ENCODE results near the gene ADGRE1. TPM values are rescaled to one million over a fixed set of nuclear protein-coding genes. Genes with fewer than 3 reads are reported as not detected.

The ADGRE1 gene
- total and polyA plus RNA-seq, 4 donors: 0.39 to 16.2 (median 1.8) TPM

- H3K4me1 ChIP-seq (ENCODE audit: control insufficient read depth in 4 of 4, insufficient read depth in 4 of 4, low read length in 3 of 4): no peaks in the 10 kb centered on the region
- H3K36me3 ChIP-seq (ENCODE audit: control insufficient read depth in 4 of 4, insufficient read depth in 3 of 4, low read depth in 1 of 4, low read length in 3 of 4): no peaks in the 10 kb centered on the region
- no peak overlapping the region for H3K9ac ChIP-seq (ENCODE audit: low read depth in 1 of 2, low read length in 2 of 2)
- H3K4me3 ChIP-seq (ENCODE audit: low read depth in 1 of 3, low read length in 3 of 3): no peak overlapping the region
- no peaks in the 10 kb centered on the region for H3K27me3 ChIP-seq (ENCODE audit: control insufficient read depth in 4 of 4, insufficient read depth in 4 of 4, low read length in 3 of 4)
- H3K27ac ChIP-seq (ENCODE audit: low read depth in 1 of 2, low read length in 2 of 2): no peak overlapping the region
- TF ChIP-seq HNF4G (IDR thresholded peaks at IDR 0.05): no peak
- TF ChIP-seq TAF1 (conservative IDR thresholded peaks at IDR 0.05): no peak
- 82% methylated on average over 2 of the region's 2 CpGs for WGBS
- no peaks in the 10 kb centered on the region for H3K9me3 ChIP-seq (ENCODE audit: control insufficient read depth in 4 of 4, low read length in 3 of 4)
- no peak for DNase-seq (ENCODE audit: low spot score)
These were observed 82.1 kb downstream of the ADGRE1 start for GRCh38 chr19:6969490-6969889.

DNA sequence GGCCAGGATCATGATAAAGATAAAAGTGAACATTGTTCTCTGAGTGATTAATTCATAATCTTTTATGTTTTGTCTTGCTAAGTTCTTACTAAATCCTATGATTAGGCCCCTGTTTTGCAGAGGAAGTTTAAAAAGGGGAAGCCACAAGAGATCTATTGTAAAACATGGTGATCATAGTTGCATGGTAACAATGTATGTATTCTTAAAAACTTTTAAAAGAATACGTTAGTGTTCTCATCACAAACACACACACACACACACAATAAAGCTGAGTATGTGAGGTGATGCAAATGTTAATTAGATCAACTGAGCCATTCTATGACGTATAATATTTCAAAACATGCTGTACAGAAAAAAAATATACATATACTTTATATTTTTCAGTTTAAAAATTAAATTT is 82.6 kb downstream of the ADGRE1 start:
- Histone ChIP-seq H3K27me3 (ENCODE audit: control insufficient read depth in 4 of 4, insufficient read depth in 4 of 4, low read length in 3 of 4) (no peaks in the 10 kb centered on the region), H3K27ac (ENCODE audit: low read depth in 1 of 2, low read length in 2 of 2) (no peak overlapping the region), H3K4me3 (ENCODE audit: low read depth in 1 of 3, low read length in 3 of 3) (no peak overlapping the region), H3K36me3 (ENCODE audit: control insufficient read depth in 4 of 4, insufficient read depth in 3 of 4, low read depth in 1 of 4, low read length in 3 of 4) (no peaks in the 10 kb centered on the region), H3K4me1 (ENCODE audit: control insufficient read depth in 4 of 4, insufficient read depth in 4 of 4, low read length in 3 of 4) (no peaks in the 10 kb centered on the region), H3K9ac (ENCODE audit: low read depth in 1 of 2, low read length in 2 of 2) (no peak overlapping the region), H3K9me3 (ENCODE audit: control insufficient read depth in 4 of 4, low read length in 3 of 4) (no peaks in the 10 kb centered on the region)
- no peak for TF ChIP-seq JUND (IDR thresholded peaks at IDR 0.05)
- no peak for TF ChIP-seq ZBTB33 (IDR thresholded peaks at IDR 0.05)
- TF ChIP-seq ATF3 (IDR thresholded peaks at IDR 0.05): no peak
- TF ChIP-seq, protein P1, sequence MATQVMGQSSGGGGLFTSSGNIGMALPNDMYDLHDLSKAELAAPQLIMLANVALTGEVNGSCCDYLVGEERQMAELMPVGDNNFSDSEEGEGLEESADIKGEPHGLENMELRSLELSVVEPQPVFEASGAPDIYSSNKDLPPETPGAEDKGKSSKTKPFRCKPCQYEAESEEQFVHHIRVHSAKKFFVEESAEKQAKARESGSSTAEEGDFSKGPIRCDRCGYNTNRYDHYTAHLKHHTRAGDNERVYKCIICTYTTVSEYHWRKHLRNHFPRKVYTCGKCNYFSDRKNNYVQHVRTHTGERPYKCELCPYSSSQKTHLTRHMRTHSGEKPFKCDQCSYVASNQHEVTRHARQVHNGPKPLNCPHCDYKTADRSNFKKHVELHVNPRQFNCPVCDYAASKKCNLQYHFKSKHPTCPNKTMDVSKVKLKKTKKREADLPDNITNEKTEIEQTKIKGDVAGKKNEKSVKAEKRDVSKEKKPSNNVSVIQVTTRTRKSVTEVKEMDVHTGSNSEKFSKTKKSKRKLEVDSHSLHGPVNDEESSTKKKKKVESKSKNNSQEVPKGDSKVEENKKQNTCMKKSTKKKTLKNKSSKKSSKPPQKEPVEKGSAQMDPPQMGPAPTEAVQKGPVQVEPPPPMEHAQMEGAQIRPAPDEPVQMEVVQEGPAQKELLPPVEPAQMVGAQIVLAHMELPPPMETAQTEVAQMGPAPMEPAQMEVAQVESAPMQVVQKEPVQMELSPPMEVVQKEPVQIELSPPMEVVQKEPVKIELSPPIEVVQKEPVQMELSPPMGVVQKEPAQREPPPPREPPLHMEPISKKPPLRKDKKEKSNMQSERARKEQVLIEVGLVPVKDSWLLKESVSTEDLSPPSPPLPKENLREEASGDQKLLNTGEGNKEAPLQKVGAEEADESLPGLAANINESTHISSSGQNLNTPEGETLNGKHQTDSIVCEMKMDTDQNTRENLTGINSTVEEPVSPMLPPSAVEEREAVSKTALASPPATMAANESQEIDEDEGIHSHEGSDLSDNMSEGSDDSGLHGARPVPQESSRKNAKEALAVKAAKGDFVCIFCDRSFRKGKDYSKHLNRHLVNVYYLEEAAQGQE (IDR thresholded peaks at IDR 0.05): no peak
- 58% methylated on average over 2 of the region's 2 CpGs for WGBS
- DNase-seq (ENCODE audit: low spot score): no peak

GRCh38 chr19:6970443-6970842 is 83.1 kb downstream of the ADGRE1 start:
- Histone ChIP-seq H3K4me3 (ENCODE audit: low read depth in 1 of 3, low read length in 3 of 3) (no peak overlapping the region), H3K36me3 (ENCODE audit: control insufficient read depth in 4 of 4, insufficient read depth in 3 of 4, low read depth in 1 of 4, low read length in 3 of 4) (no peaks in the 10 kb centered on the region), H3K9ac (ENCODE audit: low read depth in 1 of 2, low read length in 2 of 2) (no peak overlapping the region), H3K27ac (ENCODE audit: low read depth in 1 of 2, low read length in 2 of 2) (no peak overlapping the region), H3K9me3 (ENCODE audit: control insufficient read depth in 4 of 4, low read length in 3 of 4) (no peaks in the 10 kb centered on the region), H3K27me3 (ENCODE audit: control insufficient read depth in 4 of 4, insufficient read depth in 4 of 4, low read length in 3 of 4) (no peaks in the 10 kb centered on the region), H3K4me1 (ENCODE audit: control insufficient read depth in 4 of 4, insufficient read depth in 4 of 4, low read length in 3 of 4) (no peaks in the 10 kb centered on the region)
- DNase-seq (ENCODE audit: low spot score): no peak
- 78% methylated on average over 5 of the region's 5 CpGs for WGBS
- TF ChIP-seq RXRA (IDR thresholded peaks at IDR 0.05) (no peak), ATF3 (IDR thresholded peaks at IDR 0.05) (no peak), HNF4A (conservative IDR thresholded peaks at IDR 0.05) (no peak), ZBTB33 (IDR thresholded peaks at IDR 0.05) (no peak), RAD21 (IDR thresholded peaks at IDR 0.05) (no peak), TAF1 (conservative IDR thresholded peaks at IDR 0.05) (no peak), GABPA (IDR thresholded peaks at IDR 0.05 in 1 of 2, conservative IDR thresholded peaks at IDR 0.05 in 1 of 2) (no peak), YY1 (IDR thresholded peaks at IDR 0.05) (no peak)
- TF ChIP-seq, protein P2, sequence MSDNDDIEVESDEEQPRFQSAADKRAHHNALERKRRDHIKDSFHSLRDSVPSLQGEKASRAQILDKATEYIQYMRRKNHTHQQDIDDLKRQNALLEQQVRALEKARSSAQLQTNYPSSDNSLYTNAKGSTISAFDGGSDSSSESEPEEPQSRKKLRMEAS (IDR thresholded peaks at IDR 0.05): no peak
- TF ChIP-seq, protein P3, sequence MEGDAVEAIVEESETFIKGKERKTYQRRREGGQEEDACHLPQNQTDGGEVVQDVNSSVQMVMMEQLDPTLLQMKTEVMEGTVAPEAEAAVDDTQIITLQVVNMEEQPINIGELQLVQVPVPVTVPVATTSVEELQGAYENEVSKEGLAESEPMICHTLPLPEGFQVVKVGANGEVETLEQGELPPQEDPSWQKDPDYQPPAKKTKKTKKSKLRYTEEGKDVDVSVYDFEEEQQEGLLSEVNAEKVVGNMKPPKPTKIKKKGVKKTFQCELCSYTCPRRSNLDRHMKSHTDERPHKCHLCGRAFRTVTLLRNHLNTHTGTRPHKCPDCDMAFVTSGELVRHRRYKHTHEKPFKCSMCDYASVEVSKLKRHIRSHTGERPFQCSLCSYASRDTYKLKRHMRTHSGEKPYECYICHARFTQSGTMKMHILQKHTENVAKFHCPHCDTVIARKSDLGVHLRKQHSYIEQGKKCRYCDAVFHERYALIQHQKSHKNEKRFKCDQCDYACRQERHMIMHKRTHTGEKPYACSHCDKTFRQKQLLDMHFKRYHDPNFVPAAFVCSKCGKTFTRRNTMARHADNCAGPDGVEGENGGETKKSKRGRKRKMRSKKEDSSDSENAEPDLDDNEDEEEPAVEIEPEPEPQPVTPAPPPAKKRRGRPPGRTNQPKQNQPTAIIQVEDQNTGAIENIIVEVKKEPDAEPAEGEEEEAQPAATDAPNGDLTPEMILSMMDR (IDR thresholded peaks at IDR 0.05; ENCODE audit: low read depth, low read length, missing input control): no peak
